Prostate gland (tissue), 2 donors: ENCODE measurements around the gene CSNK2B.

Experiments used
- POLR2A ChIP-seq: fragments of 450-650 bp; IDR thresholded peaks from one replicate; pipeline ENCODE4 v1.6.1; 2016; ENCODE audit warnings: antibody characterized with exemption, mild to moderate bottlenecking
- POLR2AphosphoS5 ChIP-seq: sonication (generic); formaldehyde crosslinking; IDR thresholded peaks from one replicate; pipeline ENCODE4 v1.6.1; 2017; ENCODE audit warnings: antibody characterized with exemption
- TF ChIP-seq, protein P1 (sequence below), 4 experiments: fragments of 200-600 bp in 2 of 4; fragments of 450-650 bp in 2 of 4; sonication (generic) in 2 of 4; IDR thresholded peaks; 1 replicate in 3 of 4; 2 replicates in 1 of 4; pipeline ENCODE4 v1.5.1; 2016 to 2019; ENCODE audit warnings: antibody characterized with exemption in 4 of 4, mild to moderate bottlenecking in 2 of 4, moderate library complexity in 2 of 4

- TF ChIP-seq, protein P1, sequence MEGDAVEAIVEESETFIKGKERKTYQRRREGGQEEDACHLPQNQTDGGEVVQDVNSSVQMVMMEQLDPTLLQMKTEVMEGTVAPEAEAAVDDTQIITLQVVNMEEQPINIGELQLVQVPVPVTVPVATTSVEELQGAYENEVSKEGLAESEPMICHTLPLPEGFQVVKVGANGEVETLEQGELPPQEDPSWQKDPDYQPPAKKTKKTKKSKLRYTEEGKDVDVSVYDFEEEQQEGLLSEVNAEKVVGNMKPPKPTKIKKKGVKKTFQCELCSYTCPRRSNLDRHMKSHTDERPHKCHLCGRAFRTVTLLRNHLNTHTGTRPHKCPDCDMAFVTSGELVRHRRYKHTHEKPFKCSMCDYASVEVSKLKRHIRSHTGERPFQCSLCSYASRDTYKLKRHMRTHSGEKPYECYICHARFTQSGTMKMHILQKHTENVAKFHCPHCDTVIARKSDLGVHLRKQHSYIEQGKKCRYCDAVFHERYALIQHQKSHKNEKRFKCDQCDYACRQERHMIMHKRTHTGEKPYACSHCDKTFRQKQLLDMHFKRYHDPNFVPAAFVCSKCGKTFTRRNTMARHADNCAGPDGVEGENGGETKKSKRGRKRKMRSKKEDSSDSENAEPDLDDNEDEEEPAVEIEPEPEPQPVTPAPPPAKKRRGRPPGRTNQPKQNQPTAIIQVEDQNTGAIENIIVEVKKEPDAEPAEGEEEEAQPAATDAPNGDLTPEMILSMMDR (IDR thresholded peaks at IDR 0.05) = no peak
- TF ChIP-seq POLR2A (no peak), POLR2AphosphoS5 (no peak)
Measured at GRCh38 chr6:31715022-31715958, 49.4 kb downstream of the CSNK2B start, which contains the start of gene LY6G6D.
